COLO668 (cell line): ENCODE results near the gene SPANXA1.
"Not testable (repeated sequence)": the region's sequence is repeated elsewhere in the genome, so short reads cannot be mapped to it uniquely, and the experiment has no call there.

Experiments used
- DNase-seq: peaks from one replicate; lab custom pipeline; 2025; ENCODE audit not compliant: unreplicated experiment; lab: John Stamatoyannopoulos, UW

Gene SPANXA1

GRCh38 chrX:141584638-141585037, at the start of gene SPANXA1:
Gene SPANXA1 (minus strand): TSS chrX:141584738. CDS start chrX:141584678, 60 bp downstream.
- DNase-seq, result not testable (repeated sequence)

- no peak for DNase-seq
Observed at GRCh38 chrX:141632124-141632523, 47.6 kb upstream of the SPANXA1 start.

- no peak for DNase-seq
Observed at GRCh38 chrX:141619336-141619735, 34.8 kb upstream of the SPANXA1 start.

- no peak for DNase-seq
Observed at GRCh38 chrX:141609111-141609510, 24.6 kb upstream of the SPANXA1 start.

GRCh38 chrX:141589408-141589807, 4.9 kb upstream of the SPANXA1 start, which contains the start of gene SPANXA2:
Gene SPANXA2 (plus strand): TSS chrX:141589708. CDS start chrX:141589768, 60 bp downstream.
- DNase-seq, result not testable (repeated sequence)

GRCh38 chrX:141542551-141542950, 42.0 kb downstream of the SPANXA1 start:
- DNase-seq, result not testable (repeated sequence)
